NCI-H446 (cell line): ENCODE measurements around the gene UBXN4.
"Not testable (repeated sequence)": the region's sequence is repeated elsewhere in the genome, so short reads cannot be mapped to it uniquely, and the experiment has no call there.

Source experiments
- DNase-seq, 2 experiments: peaks; one replicate each; lab custom pipeline; 2025; lab: John Stamatoyannopoulos, UW

UBXN4 gene

DNA sequence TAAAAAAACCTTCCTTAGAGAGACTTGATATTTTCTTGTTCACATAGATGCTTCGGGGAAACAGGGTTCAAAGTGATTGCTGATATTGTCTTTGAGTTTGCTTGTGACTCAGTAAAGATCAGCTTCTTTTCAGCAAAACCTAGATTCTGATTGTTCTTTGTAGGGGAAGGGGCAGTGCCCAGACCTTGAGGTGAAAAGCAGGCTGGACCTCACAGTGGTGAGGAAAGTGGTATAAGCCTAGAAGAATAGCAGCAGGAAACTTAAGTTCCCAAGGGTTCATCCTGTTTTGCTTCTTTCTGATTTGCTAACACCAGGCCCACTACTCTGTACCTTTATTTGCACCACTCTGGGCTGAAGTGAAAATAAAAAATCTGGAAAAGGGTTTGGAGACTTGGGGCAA lies 20.9 kb downstream of the UBXN4 start:
- no peak for DNase-seq

DNA sequence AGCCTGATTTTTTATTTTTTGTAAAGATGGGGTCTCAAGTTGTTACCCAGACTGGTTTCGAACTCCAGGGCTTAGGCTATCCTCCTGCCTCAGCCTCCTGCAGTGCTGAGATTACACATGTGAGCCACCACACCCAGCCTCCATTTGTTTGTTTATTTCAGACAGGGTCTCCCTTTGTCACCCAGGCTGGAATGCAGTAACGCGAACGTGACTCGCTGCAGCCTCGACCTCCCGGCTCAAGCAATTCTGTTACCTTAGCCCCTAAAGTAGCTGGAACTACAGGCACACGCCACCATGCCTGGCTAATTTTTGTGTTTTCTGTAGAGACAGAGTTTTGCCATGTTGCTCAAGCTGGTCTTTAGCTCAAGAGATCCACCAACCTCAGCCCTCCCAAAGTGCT lies 27.2 kb downstream of the UBXN4 start:
- no peak for DNase-seq

DNA sequence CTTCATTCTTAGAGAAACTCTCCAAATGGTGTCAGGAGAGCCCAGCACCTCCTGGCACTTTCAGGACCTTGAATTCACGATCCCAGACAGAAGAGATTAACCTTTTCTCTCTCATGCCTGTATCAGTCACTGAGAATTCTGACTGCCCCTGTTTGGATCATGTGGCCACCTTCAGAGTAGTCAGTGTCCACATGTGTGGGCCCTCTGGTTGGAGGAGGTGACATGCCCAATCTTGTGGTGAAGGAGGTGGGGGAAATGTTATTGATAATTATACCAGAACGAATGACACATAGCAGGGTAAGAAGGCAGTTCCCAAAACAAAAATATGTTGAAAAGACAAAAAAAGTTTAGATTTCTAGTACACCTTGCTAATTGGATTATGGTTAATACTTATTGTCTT lies 31.7 kb downstream of the UBXN4 start:
- no peak for DNase-seq

DNA sequence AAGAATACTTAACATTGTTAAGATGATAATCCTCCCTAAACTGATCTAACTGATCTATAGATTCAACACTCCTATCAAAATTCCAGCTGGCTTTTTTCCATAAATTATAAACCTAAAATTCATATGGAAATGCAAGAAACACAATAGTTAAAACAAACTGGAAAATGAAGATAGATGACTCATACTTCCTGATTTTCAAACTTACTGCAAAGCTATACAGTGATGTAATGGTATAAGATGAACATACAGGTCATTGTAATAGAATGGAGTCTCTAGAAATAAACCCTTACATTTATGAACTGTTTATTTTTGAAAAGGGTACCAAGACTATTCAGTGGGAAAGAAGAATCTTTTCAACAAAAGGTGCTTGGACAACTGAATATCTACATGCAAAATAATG lies 32.3 kb downstream of the UBXN4 start:
- DNase-seq: no peak

DNA sequence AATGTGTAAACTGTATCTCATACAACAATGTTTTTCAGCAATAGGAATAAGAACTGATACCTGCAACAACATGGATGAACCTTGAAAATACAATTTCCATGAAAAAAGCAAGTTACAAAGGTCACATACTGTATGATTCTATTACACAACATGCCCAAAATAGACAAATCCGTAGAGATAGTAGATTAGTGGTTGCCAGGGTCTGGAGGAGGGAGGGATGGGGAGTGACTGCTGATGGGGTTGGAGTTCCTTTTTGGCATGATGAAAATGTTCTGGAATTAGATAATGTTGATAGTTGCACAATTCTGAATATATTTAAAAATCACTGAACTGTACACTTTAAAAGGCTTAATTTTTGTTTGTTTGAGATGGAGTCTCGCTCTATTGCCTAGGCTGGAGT lies 33.8 kb downstream of the UBXN4 start:
- DNase-seq: no peak

DNA sequence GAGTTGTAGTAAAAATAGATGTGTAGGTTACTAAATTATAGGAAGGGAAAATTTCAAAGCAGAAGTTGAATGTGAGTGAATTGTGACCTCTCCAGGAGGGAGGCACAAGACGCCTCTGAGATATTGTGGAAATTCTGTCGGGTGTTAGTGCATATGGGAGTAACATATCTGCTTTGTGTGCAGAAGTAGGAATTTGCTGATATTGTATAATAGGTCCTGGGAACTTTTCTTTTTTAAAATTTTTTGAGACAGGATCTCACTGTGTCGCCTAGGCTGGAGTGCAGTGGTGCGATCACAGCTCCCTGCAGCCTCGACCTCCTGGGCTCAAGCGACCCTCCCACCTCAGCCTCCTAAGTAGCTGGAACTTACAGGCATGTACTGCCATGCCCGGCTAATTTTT lies 34.7 kb downstream of the UBXN4 start:
- no peak for DNase-seq

DNA sequence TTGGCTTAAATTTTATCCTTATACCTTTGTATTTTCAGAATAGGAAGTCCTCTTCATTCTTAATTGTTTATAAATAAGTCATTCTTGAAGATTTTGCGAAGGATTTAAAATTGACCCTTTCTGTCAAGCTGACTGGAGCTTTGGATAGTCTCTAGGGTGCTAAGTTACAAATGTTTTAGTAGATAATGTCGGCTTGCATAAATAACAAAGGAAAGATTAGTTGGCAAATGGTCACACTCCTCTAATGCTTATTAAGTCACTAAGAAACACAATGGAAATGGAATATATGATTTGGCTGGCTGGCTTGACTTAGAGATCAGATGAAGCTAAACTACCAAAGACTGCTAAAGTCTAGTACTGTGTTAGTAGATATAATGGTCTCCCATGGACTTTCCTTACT lies 40.6 kb downstream of the UBXN4 start:
- DNase-seq: no peak

DNA sequence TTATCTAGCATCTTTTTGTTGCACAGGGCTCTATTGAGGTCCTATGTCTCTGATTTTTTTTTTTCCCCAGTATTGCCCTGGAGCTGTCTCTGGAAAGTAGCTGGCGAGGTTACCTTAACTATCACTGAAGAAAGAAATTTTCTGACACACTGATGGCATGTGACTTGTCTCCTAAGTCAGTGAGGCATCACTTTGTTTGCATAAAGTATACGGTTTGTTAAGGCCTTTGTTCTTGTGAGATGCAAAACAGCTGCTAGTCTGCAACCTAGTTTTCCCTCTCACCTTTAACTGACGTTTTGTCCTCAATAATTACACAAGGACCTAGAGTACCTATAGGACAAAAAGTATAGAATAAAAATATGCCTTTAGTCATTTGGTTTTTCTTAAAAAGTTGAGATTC lies 41.8 kb downstream of the UBXN4 start:
- DNase-seq: no peak

DNA sequence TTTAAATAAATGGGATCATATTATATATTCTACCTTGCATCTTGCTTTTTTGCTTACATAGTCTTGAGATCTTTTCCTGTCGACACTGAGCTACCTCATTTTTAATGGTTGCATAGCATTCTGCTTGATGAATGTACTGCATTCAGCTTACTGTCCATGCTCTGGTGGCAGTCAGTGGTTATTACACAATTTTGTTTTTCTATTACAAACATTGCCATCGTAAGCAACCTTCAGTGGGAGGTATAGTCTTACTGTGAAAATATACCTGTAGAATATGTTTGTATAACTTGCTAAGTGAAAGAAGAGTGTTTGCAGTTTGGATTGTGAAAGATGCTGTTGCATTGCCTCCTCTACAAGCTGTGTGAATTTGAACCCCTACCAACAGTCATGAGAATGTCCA lies 43.4 kb downstream of the UBXN4 start:
- no peak for DNase-seq

DNA sequence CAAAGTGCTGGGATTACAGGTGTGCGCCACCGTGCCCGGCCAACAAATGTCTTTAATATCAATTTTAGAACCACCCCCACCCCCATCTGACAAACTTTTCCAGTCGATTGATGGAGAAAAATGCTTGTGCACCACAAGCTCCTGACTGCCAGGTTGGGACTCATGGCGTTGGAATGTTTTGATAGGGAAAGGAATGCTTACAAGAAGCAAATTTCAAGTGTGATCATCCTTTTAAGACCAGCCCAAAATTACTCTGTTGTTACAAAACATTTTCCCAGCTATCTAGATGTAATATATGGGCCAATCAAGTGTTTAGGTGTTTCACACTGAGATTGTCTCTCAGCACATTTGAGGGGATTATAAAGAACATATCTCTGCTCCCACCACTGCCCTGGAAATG lies 45.2 kb downstream of the UBXN4 start:
- DNase-seq: no peak

DNA sequence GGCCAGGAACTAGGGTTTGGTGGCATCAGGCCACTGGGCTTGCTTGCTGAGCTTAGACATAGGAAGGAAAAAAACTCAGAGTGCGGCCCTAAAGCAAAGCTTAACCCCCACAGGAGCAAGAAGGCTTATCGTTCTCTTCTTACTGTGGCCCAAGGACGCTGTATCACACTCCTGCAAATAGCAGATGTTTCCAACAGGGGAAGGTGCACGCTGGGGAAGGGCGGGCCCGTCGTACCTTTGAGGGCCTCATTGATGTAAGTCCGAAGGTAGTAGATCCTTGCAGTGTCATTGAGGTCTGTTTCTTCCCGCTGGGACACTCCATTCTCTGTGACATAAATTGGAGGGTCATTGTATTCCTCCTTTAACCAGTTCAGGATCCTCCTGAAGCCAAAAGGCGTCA lies 48.8 kb downstream of the UBXN4 start:
- DNase-seq: no peak

DNA sequence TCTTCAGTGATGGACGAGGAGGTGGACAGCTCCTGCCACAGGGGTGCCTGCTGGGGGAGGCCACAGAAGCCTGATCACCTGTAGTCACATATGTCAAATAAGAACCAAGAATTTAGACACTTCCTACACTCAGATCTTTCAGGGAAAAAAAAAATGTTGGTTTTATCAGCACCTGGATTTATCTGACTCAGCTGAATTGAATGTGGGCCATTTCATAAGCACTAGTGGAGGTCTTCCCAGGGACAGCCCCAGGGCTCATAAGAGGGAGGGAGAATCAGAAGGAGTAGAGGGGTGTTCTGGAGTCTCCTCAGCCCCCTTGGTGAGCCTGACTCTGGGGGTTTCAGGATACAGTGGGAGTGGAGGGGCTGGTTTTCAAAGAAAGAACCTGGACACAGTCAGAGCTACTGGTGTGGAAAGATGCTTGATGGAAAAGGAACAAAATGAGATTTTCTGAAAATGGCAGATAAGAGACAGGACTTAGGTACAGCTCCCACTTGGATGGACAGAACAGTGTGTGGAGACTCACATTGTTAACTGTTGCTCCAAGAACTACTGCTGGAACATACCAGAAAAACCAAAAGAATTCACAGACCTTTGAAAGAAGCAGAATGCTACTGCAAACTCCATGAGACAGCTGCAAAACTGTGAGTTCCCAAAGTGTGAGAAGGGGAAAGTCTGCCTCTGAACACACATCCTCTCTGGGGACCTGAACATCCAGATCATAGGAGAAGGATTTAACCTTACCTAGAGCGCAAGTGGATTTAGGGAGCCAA lies 49.9 kb downstream of the UBXN4 start:
- no peak for DNase-seq

DNA sequence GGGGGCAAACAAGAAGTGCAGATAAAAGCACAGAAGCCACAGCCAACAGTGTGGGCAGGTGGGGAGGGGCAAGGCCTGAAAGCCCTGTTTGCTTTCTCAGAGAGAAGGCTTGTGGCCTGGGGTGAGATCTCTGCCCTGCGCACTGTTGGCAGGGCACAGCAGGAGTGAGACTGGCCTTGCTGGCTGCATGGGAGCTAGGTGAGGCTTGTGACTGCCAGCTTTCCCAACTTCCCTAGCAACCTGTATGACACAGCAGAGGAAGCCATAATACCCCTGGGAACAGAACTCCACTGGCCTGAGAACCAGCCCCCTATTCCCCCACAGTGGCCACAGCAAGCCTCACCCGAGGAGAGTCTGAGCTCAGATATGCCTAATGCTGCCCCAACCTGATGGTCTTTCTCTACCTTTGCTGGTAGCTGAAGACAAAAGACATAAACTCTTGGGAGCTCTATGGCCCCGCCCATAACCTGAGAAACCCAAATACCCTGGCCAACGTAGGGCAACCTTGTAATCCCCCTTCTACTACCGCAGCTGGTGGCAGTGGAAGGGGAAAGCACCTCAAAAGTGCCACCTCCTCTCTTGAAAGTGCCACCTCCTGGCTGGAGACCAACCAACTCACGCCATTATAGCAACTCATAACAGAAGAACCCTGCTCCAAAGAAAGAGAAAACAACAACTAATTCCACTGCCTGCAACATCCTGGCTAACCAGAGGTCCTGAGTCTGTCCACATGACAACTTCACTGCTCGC lies 50.9 kb downstream of the UBXN4 start:
- no peak for DNase-seq

DNA sequence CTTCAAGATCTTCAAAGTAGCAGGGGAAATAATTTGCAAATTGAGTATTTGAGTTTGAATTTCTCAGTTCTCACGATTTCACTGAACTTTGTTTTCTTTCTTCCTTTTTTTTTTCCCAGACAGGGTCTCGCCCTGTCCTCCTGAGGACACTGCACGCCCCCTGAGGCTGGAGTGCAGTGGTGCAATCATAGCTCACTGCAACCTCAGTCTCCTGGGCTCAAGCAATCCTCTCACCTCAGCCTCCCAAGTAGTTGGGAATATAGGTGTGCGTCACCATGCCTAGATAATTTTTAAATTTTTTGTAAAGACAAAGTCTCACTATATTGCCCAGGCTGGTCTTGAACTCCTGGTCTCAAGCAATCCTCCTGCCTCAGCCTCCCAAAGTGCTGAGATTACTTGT lies 54.0 kb downstream of the UBXN4 start:
- DNase-seq: not testable (repeated sequence)

DNA sequence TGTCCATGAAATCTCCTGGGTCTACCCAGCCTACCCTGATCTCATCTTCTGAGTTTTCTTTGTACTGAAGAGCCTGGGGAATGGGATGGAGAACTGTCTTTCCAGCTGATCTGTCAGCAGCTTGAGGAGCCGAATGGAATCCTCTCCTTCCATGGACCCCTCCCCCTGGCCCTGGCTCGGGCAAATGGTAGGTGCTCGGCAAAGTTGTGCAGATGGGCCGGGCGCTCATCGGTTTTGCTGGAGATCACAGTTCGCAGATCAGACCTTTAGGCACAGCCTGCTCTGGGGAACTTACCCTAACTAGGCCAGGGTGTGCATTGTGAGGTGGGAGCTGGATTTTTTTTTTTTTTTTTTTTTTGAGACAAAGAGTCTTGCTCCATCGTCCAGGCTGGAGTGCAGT lies 55.0 kb downstream of the UBXN4 start:
- no peak for DNase-seq

DNA sequence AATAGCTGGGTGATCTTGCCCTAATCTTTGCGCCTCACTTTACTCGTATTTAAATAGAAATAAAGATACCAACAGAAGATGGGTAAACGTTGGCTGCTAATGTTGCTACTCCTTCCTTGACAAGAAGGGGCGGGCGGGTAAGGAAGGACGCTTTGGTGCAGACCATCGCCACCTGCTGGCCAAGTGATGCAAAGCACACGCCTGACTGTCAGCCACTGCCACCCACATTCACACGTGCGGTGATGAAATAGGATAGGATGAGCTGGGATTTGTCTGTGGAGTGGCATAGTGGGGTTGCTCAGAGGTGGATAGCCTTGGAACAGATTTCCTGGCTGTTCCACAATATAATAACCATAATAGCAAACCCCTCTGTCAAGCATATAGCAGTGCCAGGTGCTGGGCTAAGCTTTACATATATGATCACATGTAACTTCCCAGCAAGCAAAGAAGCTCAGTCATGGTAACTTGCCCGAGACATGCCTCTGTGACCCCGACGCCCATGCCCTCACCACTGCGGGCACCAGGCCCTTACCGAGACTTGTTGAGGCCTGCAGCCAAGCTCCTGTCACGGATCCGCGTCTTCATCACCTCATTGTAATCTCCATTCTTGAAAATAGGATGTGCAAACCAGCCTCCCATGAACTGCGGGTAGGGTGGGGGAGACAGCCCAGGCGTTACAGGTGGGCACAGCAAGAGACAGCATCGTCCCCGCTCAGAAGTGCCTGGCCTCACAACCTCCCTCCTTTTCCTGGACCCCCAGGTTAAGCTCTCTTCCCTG lies 56.0 kb downstream of the UBXN4 start:
- DNase-seq: peak; percentile 2 to 79

DNA sequence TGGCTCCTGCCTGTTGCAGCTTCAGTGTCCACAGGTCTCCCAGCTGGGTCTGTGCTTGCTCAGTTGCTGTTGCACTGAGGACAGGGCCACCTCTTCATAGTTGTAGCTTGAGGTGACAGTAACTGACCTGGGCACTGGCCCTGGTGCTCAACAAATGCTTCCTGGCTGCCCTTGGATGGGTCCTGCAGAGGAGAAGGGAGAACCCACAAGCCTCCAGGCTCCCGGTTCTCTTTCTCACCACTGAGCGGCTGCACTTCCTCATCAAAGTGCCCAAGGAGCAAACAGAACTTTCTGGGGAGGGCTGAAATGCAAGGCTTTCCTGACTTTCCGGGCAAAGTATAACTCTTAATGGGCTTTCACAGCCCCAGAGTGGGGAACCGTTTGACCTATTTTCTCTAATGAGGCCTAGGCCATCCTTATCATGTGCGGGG lies 56.6 kb downstream of the UBXN4 start:
- no peak for DNase-seq

DNA sequence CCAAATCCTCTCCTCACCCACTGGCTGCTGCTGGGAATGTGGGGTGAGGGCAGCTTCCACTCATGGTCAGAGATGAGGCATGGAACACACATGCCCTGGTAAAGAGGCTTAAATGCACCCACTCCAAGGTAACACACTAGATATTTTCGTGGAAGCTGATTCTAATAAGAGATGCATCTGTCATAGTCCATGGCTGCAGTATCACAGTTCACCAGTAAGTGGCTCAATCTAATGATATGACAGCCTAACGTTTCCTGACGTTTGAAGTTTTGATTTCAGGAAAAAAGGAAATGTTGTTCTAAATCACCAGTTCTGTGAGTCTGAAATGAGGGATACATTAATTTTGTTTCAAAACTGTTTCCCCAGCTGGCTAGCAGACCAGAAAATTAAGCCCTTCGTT lies 57.1 kb downstream of the UBXN4 start:
- DNase-seq: peak in 1 of 2 experiments; percentile 13

DNA sequence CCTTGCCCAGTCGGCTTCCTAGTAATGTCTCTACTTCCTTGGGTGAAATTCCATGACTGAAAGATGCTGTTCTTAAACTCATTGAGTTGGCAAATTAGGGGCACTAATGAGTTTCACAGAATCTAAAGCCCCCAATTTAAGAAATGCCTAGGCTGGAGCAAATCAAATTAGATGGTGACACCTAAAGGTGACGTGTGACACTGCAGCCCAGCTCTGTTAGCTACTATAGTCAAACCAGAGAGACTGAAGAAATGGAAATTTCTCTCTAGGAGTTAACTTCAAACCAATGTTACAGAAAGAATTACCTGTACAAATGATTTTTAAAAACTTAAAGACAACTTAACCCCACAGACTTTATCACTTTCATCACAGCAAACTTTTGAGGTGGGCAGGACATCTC lies 58.1 kb downstream of the UBXN4 start:
- DNase-seq: no peak

DNA sequence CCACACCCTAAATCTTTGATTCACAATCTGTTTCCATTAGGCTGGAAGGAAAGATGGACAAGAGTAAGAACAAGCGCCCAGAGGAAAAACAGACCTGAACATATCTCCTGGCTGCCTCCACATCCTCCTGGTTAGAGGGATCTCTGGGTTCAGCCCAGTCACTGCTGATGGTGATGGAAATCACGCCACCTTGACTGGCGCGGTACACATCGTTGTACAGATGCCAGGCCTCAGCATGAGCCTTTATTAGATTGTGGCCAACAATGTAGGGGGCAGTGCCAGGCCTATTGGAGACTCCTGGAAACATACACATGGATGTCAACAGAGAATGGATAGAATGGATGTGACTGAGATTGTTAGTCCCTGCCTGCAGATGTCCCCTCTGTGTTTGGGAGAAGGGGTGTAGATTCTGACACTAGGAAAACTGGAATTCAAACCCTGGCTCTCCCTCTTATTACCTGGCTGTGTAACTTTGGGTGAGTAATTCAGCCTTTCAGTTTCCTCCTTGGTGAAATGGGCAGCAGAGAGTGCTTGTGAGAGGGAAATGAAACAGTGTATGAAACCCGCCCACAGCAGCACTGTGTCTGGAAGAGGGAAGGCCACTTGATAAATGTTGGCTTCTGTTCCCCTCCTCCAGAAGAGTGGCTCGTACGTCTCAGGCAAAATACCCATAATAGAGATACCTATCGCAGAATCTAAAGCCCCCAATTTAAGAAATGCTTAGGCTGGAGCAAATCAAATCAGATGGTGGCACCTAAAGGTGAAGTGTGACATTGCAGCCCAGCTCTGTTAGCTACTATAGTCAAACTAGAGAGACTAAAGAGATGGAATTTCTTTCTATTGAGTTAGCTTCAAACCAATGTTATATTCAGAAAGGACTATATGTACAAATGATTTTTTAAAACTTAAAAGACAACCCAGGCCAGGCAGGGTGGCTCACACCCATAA lies 59.1 kb downstream of the UBXN4 start:
- no peak for DNase-seq

DNA sequence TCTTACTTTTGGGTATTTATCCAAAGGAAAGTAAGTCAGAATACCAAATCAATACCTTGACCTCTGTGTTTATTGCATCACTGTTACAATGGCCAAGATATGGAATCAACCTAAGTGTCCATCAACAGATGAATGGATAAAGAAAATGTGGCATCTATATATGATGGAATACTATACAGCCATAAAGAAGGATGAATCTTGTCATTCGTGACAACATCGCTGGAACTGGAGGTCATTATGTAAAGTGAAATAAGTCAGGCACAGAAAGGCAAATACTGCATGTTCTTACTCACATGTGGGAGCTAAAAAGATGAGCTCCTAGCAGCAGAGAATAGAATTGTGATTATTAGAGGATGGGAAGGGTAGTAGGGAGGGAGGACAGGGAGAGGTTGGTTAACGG lies 60.7 kb downstream of the UBXN4 start:
- DNase-seq: no peak

DNA sequence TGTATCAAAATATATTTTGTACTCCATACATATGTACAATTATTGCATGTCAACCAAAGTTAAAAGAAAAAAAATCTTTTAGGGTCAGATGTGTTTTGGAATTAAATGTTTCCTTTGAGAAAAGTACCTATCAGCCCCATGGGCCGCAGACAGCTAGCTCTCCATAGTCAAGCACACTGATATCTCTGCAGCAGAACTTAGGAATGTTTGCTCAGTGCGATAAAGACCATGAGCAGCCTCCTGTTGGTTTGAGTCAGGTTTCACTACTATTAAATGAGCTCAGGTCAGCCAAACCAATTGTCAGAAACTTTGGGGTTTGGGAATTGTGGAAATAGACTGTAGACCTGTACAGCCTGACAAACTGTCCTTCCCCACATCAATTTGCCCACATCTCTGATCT lies 61.6 kb downstream of the UBXN4 start:
- no peak for DNase-seq
